Stomach (tissue), 4 donors: Measurements from ENCODE around the gene GATAD1.

Experiments used
- CTCF ChIP-seq, 7 experiments: fragments of 450-650 bp in 4 of 7; fragments of 200-600 bp in 3 of 7; sonication (generic) in 3 of 7; IDR thresholded peaks; one replicate each; pipeline ENCODE4 v1.5.1; 2016 to 2019; ENCODE audit warnings: antibody characterized with exemption in 7 of 7, control low read depth in 2 of 7, mild to moderate bottlenecking in 1 of 7
- POLR2AphosphoS5 ChIP-seq, 3 donors: sonication (generic); formaldehyde crosslinking; IDR thresholded peaks; one replicate each; pipeline ENCODE4 v1.6.1; 2016; ENCODE audit warnings: antibody characterized with exemption in 3 of 3

DNA sequence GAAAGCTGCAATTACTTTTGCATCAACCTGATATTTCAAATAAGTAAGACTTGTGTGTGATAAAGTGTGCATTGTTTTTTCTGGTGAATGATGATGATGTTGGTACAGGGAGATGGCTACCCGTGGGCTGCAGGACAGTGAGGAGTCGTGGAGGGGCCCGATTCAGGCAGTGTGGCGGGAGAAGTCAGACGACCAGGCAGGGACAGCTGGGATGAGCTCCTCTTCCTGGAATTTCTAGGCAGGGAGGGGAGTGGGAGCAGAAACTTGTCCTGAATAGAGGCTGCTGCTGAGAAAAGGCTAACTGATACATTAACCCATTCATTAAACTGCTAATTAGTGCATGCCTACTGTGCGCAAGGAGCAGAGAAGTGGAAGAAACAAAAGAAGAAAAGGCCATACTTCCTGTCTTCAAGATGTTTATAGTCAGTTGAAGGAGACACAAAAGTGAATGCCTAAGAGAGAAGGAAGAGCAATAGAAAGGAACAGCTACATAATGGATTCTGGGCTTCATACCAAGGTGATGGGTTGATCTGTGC lies 9.3 kb upstream of the GATAD1 start:
- TF ChIP-seq POLR2AphosphoS5 (IDR thresholded peaks at IDR 0.05) = no peak
- TF ChIP-seq CTCF (IDR thresholded peaks at IDR 0.05) = no peak
